Measurements from ENCODE around the gene MBP.

DNA sequence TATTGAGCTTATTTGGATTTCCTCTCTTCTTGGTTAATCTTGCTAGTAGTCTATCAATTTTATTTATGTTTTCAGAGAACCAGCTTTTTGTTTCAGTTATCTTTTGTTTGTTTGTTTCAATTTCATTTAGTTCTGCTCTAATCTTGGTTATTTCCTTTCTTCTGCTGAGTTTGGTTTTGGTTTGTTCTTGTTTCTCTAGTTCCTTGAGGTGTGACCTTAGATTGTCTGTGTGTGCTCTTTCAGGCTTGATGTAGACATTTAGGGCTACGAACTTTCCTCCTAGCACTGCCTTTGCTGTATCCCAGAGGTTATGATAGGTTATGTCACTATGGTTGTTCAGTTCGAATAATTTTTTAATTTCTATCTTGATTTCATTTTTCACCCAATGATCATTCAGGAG, 168.6 kb downstream of the MBP start:
- TF ChIP-seq EP300 (IDR thresholded peaks at IDR 0.05): no peak
- TF ChIP-seq, protein P1, sequence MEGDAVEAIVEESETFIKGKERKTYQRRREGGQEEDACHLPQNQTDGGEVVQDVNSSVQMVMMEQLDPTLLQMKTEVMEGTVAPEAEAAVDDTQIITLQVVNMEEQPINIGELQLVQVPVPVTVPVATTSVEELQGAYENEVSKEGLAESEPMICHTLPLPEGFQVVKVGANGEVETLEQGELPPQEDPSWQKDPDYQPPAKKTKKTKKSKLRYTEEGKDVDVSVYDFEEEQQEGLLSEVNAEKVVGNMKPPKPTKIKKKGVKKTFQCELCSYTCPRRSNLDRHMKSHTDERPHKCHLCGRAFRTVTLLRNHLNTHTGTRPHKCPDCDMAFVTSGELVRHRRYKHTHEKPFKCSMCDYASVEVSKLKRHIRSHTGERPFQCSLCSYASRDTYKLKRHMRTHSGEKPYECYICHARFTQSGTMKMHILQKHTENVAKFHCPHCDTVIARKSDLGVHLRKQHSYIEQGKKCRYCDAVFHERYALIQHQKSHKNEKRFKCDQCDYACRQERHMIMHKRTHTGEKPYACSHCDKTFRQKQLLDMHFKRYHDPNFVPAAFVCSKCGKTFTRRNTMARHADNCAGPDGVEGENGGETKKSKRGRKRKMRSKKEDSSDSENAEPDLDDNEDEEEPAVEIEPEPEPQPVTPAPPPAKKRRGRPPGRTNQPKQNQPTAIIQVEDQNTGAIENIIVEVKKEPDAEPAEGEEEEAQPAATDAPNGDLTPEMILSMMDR (IDR thresholded peaks at IDR 0.05): no peak
